ENCODE measurements around the gene SAP30BP. TPM values are rescaled to one million over a fixed set of nuclear protein-coding genes. Genes with fewer than 3 reads are reported as not detected.

Gene SAP30BP
- total RNA-seq, 1 donor from 2014 or later: 75.8 TPM

DNA sequence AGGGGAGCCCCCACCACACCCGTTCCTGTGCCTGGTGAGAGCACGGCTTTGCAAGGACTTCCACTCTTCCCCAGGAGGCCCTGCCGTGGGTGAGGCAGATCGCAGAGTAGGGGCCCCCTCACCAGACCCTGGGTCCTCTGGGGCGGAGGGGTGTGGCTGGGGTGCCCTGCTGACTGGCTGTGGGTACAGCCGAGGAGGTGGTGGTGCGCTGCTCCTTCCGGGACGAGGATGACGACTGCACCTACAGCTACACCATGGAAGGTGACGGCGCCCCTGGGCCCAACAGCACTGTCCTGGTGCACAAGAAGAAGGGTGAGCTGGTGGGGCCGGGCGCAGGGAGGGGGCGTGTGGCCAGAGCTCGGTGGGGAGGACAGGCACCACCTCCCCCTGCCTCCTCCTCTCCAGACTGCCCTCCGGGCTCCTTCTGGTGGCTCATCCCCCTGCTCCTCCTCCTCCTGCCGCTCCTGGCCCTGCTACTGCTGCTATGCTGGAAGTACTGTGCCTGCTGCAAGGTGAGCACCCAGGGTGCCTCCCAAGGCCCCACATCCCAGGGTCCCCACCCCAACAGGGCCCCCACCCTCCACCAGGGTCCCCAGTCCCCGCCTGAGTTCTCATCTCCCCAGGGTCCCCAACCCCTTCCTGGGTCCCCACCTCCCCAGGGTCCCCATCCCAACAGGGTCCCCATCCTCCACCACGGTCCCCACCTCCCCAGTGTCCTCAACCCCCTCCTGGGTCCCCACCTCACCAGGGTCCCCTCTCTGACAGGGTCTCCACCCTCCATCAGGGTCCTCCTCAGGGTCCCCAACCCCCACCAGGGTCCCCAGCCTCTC, 70.2 kb downstream of the SAP30BP start:
- H3K9me3 ChIP-seq (ENCODE audit: low read depth): no peaks in the 10 kb centered on the region
- H3K4me1 ChIP-seq: no peaks in the 10 kb centered on the region
- Mint-ChIP-seq H3K9me3 (no peaks in the 10 kb centered on the region), H3K27me3 (ENCODE audit: insufficient read depth, low read depth) (peaks cover 10% of the 10 kb centered on the region), H3K4me1 (peaks cover 6% of the 10 kb centered on the region), H3K27ac (no peak overlapping the region), H3K36me3 (no peaks in the 10 kb centered on the region), H3K4me3 (no peak overlapping the region)
- no peak overlapping the region for H3K4me3 ChIP-seq
- TF ChIP-seq EZH2phosphoT487 (IDR thresholded peaks at IDR 0.05): no peak
- TF ChIP-seq EZH2 (IDR thresholded peaks at IDR 0.05): no peak
- TF ChIP-seq, protein P1, sequence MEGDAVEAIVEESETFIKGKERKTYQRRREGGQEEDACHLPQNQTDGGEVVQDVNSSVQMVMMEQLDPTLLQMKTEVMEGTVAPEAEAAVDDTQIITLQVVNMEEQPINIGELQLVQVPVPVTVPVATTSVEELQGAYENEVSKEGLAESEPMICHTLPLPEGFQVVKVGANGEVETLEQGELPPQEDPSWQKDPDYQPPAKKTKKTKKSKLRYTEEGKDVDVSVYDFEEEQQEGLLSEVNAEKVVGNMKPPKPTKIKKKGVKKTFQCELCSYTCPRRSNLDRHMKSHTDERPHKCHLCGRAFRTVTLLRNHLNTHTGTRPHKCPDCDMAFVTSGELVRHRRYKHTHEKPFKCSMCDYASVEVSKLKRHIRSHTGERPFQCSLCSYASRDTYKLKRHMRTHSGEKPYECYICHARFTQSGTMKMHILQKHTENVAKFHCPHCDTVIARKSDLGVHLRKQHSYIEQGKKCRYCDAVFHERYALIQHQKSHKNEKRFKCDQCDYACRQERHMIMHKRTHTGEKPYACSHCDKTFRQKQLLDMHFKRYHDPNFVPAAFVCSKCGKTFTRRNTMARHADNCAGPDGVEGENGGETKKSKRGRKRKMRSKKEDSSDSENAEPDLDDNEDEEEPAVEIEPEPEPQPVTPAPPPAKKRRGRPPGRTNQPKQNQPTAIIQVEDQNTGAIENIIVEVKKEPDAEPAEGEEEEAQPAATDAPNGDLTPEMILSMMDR (IDR thresholded peaks at IDR 0.05): no peak
- no peaks in the 10 kb centered on the region for H4K20me1 ChIP-seq (ENCODE audit: low read depth)
- H3F3A ChIP-seq (ENCODE audit: low read depth): no peaks in the 10 kb centered on the region
- H3K27ac ChIP-seq: no peak overlapping the region
- H2AFZ ChIP-seq (replicated peaks): no peak overlapping the region
- no peak for DNase-seq (ENCODE audit: low spot score)
- no peaks in the 10 kb centered on the region for H3K79me2 ChIP-seq (ENCODE audit: low read depth)
- H3K27me3 ChIP-seq: no peaks in the 10 kb centered on the region
- H3K4me2 ChIP-seq: no peak overlapping the region
- no peak overlapping the region for H3K9ac ChIP-seq
- H3K36me3 ChIP-seq: no peaks in the 10 kb centered on the region

DNA sequence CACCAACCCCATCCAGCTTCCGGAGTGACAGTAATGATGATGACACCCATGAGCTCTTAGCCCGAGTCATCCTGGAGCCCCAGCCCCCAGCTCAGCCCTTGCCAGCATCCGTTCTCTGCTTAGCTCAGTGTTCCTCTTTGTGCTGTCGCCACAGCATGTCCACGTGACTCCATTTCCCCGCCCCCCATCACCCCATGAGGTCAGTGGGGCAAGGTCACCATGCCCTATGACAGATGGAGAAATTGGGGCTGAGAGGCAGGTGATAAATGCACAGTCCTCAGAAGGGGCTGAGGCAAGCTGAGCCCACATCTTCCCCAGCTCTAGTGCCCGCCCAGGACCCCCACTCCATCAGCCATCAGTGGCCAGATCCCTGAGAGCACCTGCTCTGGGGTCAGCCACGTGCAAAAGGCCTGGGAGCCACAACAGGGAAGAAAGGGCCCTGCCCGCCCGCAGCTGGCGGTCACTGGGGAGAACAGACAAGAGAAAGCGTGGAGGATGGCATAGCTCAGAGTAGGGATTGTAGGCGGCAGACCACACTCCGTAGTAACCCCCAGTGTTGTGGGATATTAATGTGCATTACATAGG, 71.2 kb downstream of the SAP30BP start:
- no peak for DNase-seq (ENCODE audit: low spot score)
- no peaks in the 10 kb centered on the region for H3K9me3 Mint-ChIP-seq
- Histone ChIP-seq H3K27me3 (no peaks in the 10 kb centered on the region), H3K4me2 (no peak overlapping the region), H4K20me1 (ENCODE audit: low read depth) (no peaks in the 10 kb centered on the region), H3K4me3 (no peak overlapping the region), H3K9me3 (ENCODE audit: low read depth) (no peaks in the 10 kb centered on the region), H3K9ac (no peak overlapping the region), H2AFZ (replicated peaks) (no peak overlapping the region), H3F3A (ENCODE audit: low read depth) (no peaks in the 10 kb centered on the region), H3K27ac (no peak overlapping the region), H3K4me1 (no peaks in the 10 kb centered on the region), H3K36me3 (no peaks in the 10 kb centered on the region), H3K79me2 (ENCODE audit: low read depth) (no peaks in the 10 kb centered on the region)
- no peak for TF ChIP-seq EZH2phosphoT487 (IDR thresholded peaks at IDR 0.05)
- no peak for TF ChIP-seq EZH2 (IDR thresholded peaks at IDR 0.05)
- TF ChIP-seq, protein P1 (IDR thresholded peaks at IDR 0.05): no peak
- peaks cover 10% of the 10 kb centered on the region for H3K27me3 Mint-ChIP-seq (ENCODE audit: insufficient read depth, low read depth)
- H3K36me3 Mint-ChIP-seq: no peaks in the 10 kb centered on the region
- no peak overlapping the region for H3K4me3 Mint-ChIP-seq
- peaks cover 6% of the 10 kb centered on the region for H3K4me1 Mint-ChIP-seq
- H3K27ac Mint-ChIP-seq: peak overlapping the region; percentile 90

- H3F3A ChIP-seq (ENCODE audit: low read depth): no peaks in the 10 kb centered on the region
- no peaks in the 10 kb centered on the region for H3K4me1 ChIP-seq
- H3K27ac ChIP-seq: no peak overlapping the region
- H3K79me2 ChIP-seq (ENCODE audit: low read depth): no peaks in the 10 kb centered on the region
- H3K9ac ChIP-seq: no peak overlapping the region
- TF ChIP-seq EZH2 (IDR thresholded peaks at IDR 0.05) (no peak), EZH2phosphoT487 (IDR thresholded peaks at IDR 0.05) (no peak)
- TF ChIP-seq, protein P1 (IDR thresholded peaks at IDR 0.05): no peak
- no peaks in the 10 kb centered on the region for H3K9me3 Mint-ChIP-seq
- H3K9me3 ChIP-seq (ENCODE audit: low read depth): no peaks in the 10 kb centered on the region
- no peak overlapping the region for H2AFZ ChIP-seq (replicated peaks)
- no peaks in the 10 kb centered on the region for H3K27me3 ChIP-seq
- no peaks in the 10 kb centered on the region for H4K20me1 ChIP-seq (ENCODE audit: low read depth)
- no peak overlapping the region for H3K4me3 Mint-ChIP-seq
- no peak overlapping the region for H3K4me3 ChIP-seq
- H3K4me2 ChIP-seq: no peak overlapping the region
- H3K4me1 Mint-ChIP-seq: peaks cover 6% of the 10 kb centered on the region
- no peak for DNase-seq (ENCODE audit: low spot score)
- no peaks in the 10 kb centered on the region for H3K36me3 ChIP-seq
- H3K36me3 Mint-ChIP-seq: no peaks in the 10 kb centered on the region
- peaks cover 6% of the 10 kb centered on the region for H3K27me3 Mint-ChIP-seq (ENCODE audit: insufficient read depth, low read depth)
- H3K27ac Mint-ChIP-seq: no peak overlapping the region
Measured at GRCh38 chr17:75739174-75739573, 72.0 kb downstream of the SAP30BP start.

All from neural progenitor cell (in vitro differentiated cells).